ENCODE measurements around the gene F12.

The F12 gene

GRCh38 chr5:177455661-177456590, 46.6 kb upstream of the F12 start (continued):
- TF ChIP-seq ZNF184 (tag by site-specific recombination; IDR thresholded peaks at IDR 0.05): 0 out of 2 replicates have a peak, but pooled peaks have one; percentile 33
- peak; percentile 88 for TF ChIP-seq PRDM10 (tag by site-specific recombination; IDR thresholded peaks at IDR 0.05)
- TF ChIP-seq SP3 (tag by site-specific recombination; IDR thresholded peaks at IDR 0.05): peak; percentile 55
- TF ChIP-seq ZNF561 (tag by site-specific recombination; IDR thresholded peaks at IDR 0.05; ENCODE audit: borderline replicate concordance): peak; percentile 72; the same call in 1 of the 2 replicates
- TF ChIP-seq ZNF558 (tag by site-specific recombination; IDR thresholded peaks at IDR 0.05): no peak
- no peak for TF ChIP-seq ZNF670 (tag by site-specific recombination; IDR thresholded peaks at IDR 0.05; ENCODE audit: low read depth)
- TF ChIP-seq INSM2 (tag by site-specific recombination; IDR thresholded peaks at IDR 0.05): 0 out of 2 replicates have a peak, but pooled peaks have one; percentile 6
- 0 out of 2 replicates have a peak, but pooled peaks have one; percentile 25 for TF ChIP-seq ZSCAN30 (tag by site-specific recombination; IDR thresholded peaks at IDR 0.05)
- peak; percentile 80 for TF ChIP-seq ZFHX2 (tag by site-specific recombination; conservative IDR thresholded peaks at IDR 0.05)
- peak; percentile 51; the same call in 1 of the 2 replicates for TF ChIP-seq KLF16 (tag by site-specific recombination; IDR thresholded peaks at IDR 0.05)
- TF ChIP-seq GLIS2 (tag by site-specific recombination; IDR thresholded peaks at IDR 0.05): peak; percentile 75; the same call in 1 of the 2 replicates

DNA sequence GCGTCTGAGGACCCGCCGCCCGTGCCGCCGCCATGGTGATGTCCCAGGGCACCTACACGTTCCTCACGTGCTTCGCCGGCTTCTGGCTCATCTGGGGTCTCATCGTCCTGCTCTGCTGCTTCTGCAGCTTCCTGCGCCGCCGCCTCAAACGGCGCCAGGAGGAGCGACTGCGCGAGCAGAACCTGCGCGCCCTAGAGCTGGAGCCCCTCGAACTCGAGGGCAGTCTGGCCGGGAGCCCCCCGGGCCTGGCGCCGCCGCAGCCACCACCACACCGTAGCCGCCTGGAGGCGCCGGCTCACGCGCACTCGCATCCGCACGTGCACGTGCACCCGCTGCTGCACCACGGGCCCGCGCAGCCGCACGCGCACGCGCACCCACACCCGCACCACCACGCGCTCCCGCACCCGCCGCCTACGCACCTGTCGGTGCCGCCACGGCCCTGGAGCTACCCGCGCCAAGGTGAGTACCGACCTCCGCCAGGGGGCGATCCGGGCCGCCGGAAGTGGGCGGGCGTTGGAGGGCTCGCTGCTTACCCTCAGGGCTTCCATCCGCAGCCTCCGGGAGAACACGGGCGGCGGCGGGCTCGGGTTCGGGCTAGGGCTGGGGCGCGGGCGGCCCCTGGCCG, 45.8 kb upstream of the F12 start:
- POLR2A ChIA-PET: interaction anchor here (0.7 to 5.4 kb wide), 21 partner anchors 8 to 148 kb away, joined by 3 to 89 read pairs (median 5); partner anchors contain the start of genes DBN1, DDX41, DOK3 and GRK6
- CTCF ChIA-PET: interaction anchor here (0.7 to 5.1 kb wide), 33 partner anchors 9 to 341 kb away, joined by 3 to 88 read pairs (median 4); partner anchors contain the start of genes GRK6, PDLIM7 and SLC34A1
- Histone ChIP-seq H3K9me3 (ENCODE audit: control insufficient read depth, insufficient read depth, low read depth, low read length) (no peaks in the 10 kb centered on the region), H3K36me3 (ENCODE audit: control insufficient read depth in 2 of 2, insufficient read depth in 1 of 2, low read length in 2 of 2) (peaks cover 0 to 34% of the 10 kb centered on the region in 2 experiments; a peak in 2 of 3 replicates), H3K4me3 (ENCODE audit: low read depth, low read length) (peak overlapping the region; percentile 69), H3K27ac (ENCODE audit: extremely low read depth, low read depth, low read length) (peak overlapping the region; percentile 89), H3K4me1 (ENCODE audit: control insufficient read depth, insufficient read depth, low read length) (peaks cover 8% of the 10 kb centered on the region)
- TF ChIP-seq ZNF239 (tag by site-specific recombination; IDR thresholded peaks at IDR 0.05): no peak
- TF ChIP-seq, protein P1, sequence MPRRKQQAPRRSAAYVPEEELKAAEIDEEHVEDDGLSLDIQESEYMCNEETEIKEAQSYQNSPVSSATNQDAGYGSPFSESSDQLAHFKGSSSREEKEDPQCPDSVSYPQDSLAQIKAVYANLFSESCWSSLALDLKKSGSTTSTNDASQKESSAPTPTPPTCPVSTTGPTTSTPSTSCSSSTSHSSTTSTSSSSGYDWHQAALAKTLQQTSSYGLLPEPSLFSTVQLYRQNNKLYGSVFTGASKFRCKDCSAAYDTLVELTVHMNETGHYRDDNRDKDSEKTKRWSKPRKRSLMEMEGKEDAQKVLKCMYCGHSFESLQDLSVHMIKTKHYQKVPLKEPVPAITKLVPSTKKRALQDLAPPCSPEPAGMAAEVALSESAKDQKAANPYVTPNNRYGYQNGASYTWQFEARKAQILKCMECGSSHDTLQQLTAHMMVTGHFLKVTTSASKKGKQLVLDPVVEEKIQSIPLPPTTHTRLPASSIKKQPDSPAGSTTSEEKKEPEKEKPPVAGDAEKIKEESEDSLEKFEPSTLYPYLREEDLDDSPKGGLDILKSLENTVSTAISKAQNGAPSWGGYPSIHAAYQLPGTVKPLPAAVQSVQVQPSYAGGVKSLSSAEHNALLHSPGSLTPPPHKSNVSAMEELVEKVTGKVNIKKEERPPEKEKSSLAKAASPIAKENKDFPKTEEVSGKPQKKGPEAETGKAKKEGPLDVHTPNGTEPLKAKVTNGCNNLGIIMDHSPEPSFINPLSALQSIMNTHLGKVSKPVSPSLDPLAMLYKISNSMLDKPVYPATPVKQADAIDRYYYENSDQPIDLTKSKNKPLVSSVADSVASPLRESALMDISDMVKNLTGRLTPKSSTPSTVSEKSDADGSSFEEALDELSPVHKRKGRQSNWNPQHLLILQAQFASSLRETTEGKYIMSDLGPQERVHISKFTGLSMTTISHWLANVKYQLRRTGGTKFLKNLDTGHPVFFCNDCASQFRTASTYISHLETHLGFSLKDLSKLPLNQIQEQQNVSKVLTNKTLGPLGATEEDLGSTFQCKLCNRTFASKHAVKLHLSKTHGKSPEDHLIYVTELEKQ (tag by site-specific recombination; IDR thresholded peaks at IDR 0.05; ENCODE audit: borderline replicate concordance): 0 out of 2 replicates have a peak, but pooled peaks have one; percentile 29
- TF ChIP-seq ZNF76 (tag by site-specific recombination; IDR thresholded peaks at IDR 0.05; ENCODE audit: borderline replicate concordance, low read depth): peak; percentile 36; the same call in 1 of the 2 replicates
- TF ChIP-seq ZNF132 (tag by site-specific recombination; IDR thresholded peaks at IDR 0.05; ENCODE audit: borderline replicate concordance): no peak
- TF ChIP-seq, protein P2, sequence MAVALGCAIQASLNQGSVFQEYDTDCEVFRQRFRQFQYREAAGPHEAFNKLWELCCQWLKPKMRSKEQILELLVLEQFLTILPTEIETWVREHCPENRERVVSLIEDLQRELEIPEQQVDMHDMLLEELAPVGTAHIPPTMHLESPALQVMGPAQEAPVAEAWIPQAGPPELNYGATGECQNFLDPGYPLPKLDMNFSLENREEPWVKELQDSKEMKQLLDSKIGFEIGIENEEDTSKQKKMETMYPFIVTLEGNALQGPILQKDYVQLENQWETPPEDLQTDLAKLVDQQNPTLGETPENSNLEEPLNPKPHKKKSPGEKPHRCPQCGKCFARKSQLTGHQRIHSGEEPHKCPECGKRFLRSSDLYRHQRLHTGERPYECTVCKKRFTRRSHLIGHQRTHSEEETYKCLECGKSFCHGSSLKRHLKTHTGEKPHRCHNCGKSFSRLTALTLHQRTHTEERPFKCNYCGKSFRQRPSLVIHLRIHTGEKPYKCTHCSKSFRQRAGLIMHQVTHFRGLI (tag by site-specific recombination; IDR thresholded peaks at IDR 0.05): peak; percentile 69; the same call in 1 of the 2 replicates
- 0 out of 2 replicates have a peak, but pooled peaks have one; percentile 55 for TF ChIP-seq ZNF184 (tag by site-specific recombination; IDR thresholded peaks at IDR 0.05)
- TF ChIP-seq, protein P3, sequence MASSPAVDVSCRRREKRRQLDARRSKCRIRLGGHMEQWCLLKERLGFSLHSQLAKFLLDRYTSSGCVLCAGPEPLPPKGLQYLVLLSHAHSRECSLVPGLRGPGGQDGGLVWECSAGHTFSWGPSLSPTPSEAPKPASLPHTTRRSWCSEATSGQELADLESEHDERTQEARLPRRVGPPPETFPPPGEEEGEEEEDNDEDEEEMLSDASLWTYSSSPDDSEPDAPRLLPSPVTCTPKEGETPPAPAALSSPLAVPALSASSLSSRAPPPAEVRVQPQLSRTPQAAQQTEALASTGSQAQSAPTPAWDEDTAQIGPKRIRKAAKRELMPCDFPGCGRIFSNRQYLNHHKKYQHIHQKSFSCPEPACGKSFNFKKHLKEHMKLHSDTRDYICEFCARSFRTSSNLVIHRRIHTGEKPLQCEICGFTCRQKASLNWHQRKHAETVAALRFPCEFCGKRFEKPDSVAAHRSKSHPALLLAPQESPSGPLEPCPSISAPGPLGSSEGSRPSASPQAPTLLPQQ (tag by site-specific recombination; IDR thresholded peaks at IDR 0.05): peak; percentile 18; the same call in 1 of the 2 replicates
- TF ChIP-seq ZFP37 (tag by site-specific recombination; IDR thresholded peaks at IDR 0.05): 0 out of 2 replicates have a peak, but pooled peaks have one; percentile 18
- TF ChIP-seq KLF7 (tag by site-specific recombination; IDR thresholded peaks at IDR 0.05; ENCODE audit: borderline replicate concordance): no peak
- TF ChIP-seq ZNF426 (tag by site-specific recombination; IDR thresholded peaks at IDR 0.05): no peak

All from HEK293 (cell line).